Measurements from ENCODE around the gene LHX2. TPM values are rescaled to one million over a fixed set of nuclear protein-coding genes. Genes with fewer than 3 reads are reported as not detected.

The LHX2 gene
- not detected in 2 replicates for total RNA-seq

DNA sequence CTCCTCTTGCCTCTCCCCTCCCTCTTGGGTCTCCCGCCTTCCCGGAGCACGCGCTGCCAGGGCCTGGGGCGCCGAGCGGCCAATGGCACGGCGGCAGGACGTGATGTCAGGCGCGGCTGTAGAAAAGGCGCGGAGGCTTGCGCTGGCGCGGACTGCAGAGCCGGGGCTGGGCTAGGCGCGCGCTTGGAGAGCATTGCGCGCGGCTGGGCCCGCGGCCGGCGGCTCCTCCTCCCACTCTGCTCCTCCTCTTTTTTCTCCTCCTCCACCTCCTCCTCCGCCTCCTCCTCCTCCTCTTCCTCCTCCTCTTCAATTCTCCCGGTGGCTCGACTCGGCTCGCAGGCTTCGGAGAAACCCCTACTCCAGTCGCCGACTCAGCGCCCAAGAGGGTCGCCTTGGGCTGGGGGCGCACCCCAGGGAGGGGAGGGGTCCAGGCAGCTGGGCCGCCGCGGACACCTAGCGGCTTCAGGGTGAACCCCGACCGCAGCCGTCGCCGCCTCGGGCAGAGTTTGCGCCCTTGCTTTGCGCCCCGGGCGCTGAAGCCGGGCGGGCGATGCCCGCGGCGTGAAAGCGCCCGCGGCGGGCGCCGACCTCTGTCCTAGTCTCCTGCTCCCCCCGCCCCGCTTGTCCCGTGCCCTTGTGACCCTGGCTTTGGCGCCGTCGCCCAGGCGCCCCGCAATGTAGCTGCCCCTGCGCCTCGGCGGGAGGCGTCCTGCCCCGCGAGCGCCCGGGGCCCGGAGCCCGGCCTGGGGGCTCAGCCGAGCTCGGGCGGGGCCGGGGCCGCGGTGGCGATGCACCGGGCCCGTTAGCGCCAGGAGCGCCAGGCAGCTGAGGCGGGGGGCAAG lies at the start of gene LHX2:
TSS of gene LHX2 (plus strand) at position 309 of the 842 bp plus-strand sequence. CDS start 581 bp downstream, outside the sequence.
- FAIRE-seq (no peak), DNase-seq (ENCODE audit: low read depth) (peak; percentile 21)
- Histone ChIP-seq H3K4me3 (ENCODE audit: low read depth, low read length) (no peak within 1 kb of the TSS), H3K36me3 (ENCODE audit: control insufficient read depth, insufficient read depth, low read length) (no peaks in the 10 kb centered on the region), H3K27me3 (ENCODE audit: control insufficient read depth, insufficient read depth, low read length) (peaks cover 81% of the 10 kb centered on the region)
- TF ChIP-seq CTCF (IDR thresholded peaks at IDR 0.05; ENCODE audit: insufficient read depth, low read length, severe bottlenecking) = no peak

- DNase-seq (ENCODE audit: low read depth) (no peak), FAIRE-seq (peak; percentile 70)
- H3K27me3 ChIP-seq (ENCODE audit: control insufficient read depth, insufficient read depth, low read length) = no peaks in the 10 kb centered on the region
- no peak overlapping the region for H3K4me3 ChIP-seq (ENCODE audit: low read depth, low read length)
- H3K36me3 ChIP-seq (ENCODE audit: control insufficient read depth, insufficient read depth, low read length) = no peaks in the 10 kb centered on the region
- TF ChIP-seq CTCF (IDR thresholded peaks at IDR 0.05; ENCODE audit: insufficient read depth, low read length, severe bottlenecking) = no peak
These were observed 46.8 kb upstream of the LHX2 start for GRCh38 chr9:123964761-123965160.

- H3K36me3 ChIP-seq (ENCODE audit: control insufficient read depth, insufficient read depth, low read length) = no peaks in the 10 kb centered on the region
- DNase-seq (ENCODE audit: low read depth) (no peak), FAIRE-seq (no peak)
- TF ChIP-seq CTCF (IDR thresholded peaks at IDR 0.05; ENCODE audit: insufficient read depth, low read length, severe bottlenecking) = no peak
- peaks cover 1% of the 10 kb centered on the region for H3K27me3 ChIP-seq (ENCODE audit: control insufficient read depth, insufficient read depth, low read length)
- no peak overlapping the region for H3K4me3 ChIP-seq (ENCODE audit: low read depth, low read length)
These were observed 45.5 kb upstream of the LHX2 start for GRCh38 chr9:123965801-123966686.

GRCh38 chr9:123967323-123967722 lies 44.2 kb upstream of the LHX2 start:
- no peaks in the 10 kb centered on the region for H3K36me3 ChIP-seq (ENCODE audit: control insufficient read depth, insufficient read depth, low read length)
- TF ChIP-seq CTCF (IDR thresholded peaks at IDR 0.05; ENCODE audit: insufficient read depth, low read length, severe bottlenecking) = no peak
- DNase-seq (ENCODE audit: low read depth) (no peak), FAIRE-seq (no peak)
- H3K4me3 ChIP-seq (ENCODE audit: low read depth, low read length) = no peak overlapping the region
- H3K27me3 ChIP-seq (ENCODE audit: control insufficient read depth, insufficient read depth, low read length) = peaks cover 3% of the 10 kb centered on the region

- TF ChIP-seq CTCF (IDR thresholded peaks at IDR 0.05; ENCODE audit: insufficient read depth, low read length, severe bottlenecking) = no peak
- FAIRE-seq (peak; percentile 82), DNase-seq (ENCODE audit: low read depth) (no peak)
- Histone ChIP-seq H3K4me3 (ENCODE audit: low read depth, low read length) (no peak overlapping the region), H3K36me3 (ENCODE audit: control insufficient read depth, insufficient read depth, low read length) (no peaks in the 10 kb centered on the region), H3K27me3 (ENCODE audit: control insufficient read depth, insufficient read depth, low read length) (peaks cover 3% of the 10 kb centered on the region)
These were observed 39.0 kb upstream of the LHX2 start for GRCh38 chr9:123972618-123973017.

All from bronchial epithelial cell (primary cell).